Measurements from ENCODE around the gene KIAA1217.
"Not testable (repeated sequence)": the region's sequence is repeated elsewhere in the genome, so short reads cannot be mapped to it uniquely, and the experiment has no call there.

The KIAA1217 gene

GRCh38 chr10:24462291-24462813 is 253.4 kb downstream of the KIAA1217 start:
- DNase-seq: no peak

GRCh38 chr10:24462889-24463552 is 254.1 kb downstream of the KIAA1217 start:
- DNase-seq: no peak

GRCh38 chr10:24463611-24464426 is 254.9 kb downstream of the KIAA1217 start:
- DNase-seq: no peak

- DNase-seq: no peak
These were observed 256.4 kb downstream of the KIAA1217 start for GRCh38 chr10:24465124-24465874.

GRCh38 chr10:24465891-24466818 is 257.2 kb downstream of the KIAA1217 start:
- DNase-seq: no peak

- DNase-seq: no peak
These were observed 258.2 kb downstream of the KIAA1217 start for GRCh38 chr10:24467136-24467535.

- no peak for DNase-seq
These were observed 258.7 kb downstream of the KIAA1217 start for GRCh38 chr10:24467605-24468004.

GRCh38 chr10:24468281-24468751 is 259.4 kb downstream of the KIAA1217 start:
- DNase-seq: no peak

- DNase-seq: no peak
These were observed 261.1 kb downstream of the KIAA1217 start for GRCh38 chr10:24469993-24470392.

GRCh38 chr10:24475598-24475997 is 266.7 kb downstream of the KIAA1217 start:
- DNase-seq: no peak

- DNase-seq: no peak
These were observed 268.2 kb downstream of the KIAA1217 start for GRCh38 chr10:24476913-24477701.

- DNase-seq: no peak
These were observed 269.0 kb downstream of the KIAA1217 start for GRCh38 chr10:24477915-24478314.

GRCh38 chr10:24479806-24480205 is 270.9 kb downstream of the KIAA1217 start:
- DNase-seq: no peak

GRCh38 chr10:24480447-24480846 is 271.5 kb downstream of the KIAA1217 start:
- DNase-seq: no peak

- DNase-seq: peak in 1 of 56 donors; percentile 13
These were observed 272.3 kb downstream of the KIAA1217 start for GRCh38 chr10:24481241-24481640.

- DNase-seq: not testable (repeated sequence)
These were observed 273.8 kb downstream of the KIAA1217 start for GRCh38 chr10:24482713-24483112.

GRCh38 chr10:24483701-24484100 is 274.8 kb downstream of the KIAA1217 start:
- DNase-seq: peak in 24 of 56 donors; percentile 1 to 65 (median 22)

- DNase-seq: no peak
These were observed 275.8 kb downstream of the KIAA1217 start for GRCh38 chr10:24484771-24485170.

GRCh38 chr10:24485304-24485703 is 276.4 kb downstream of the KIAA1217 start:
- DNase-seq: no peak

GRCh38 chr10:24488631-24489030 is 279.7 kb downstream of the KIAA1217 start:
- DNase-seq: no peak

Measured in nucleus accumbens (tissue), 56 donors.